Measurements from ENCODE around the gene OR52B2. TPM values are rescaled to one million over a fixed set of nuclear protein-coding genes. Genes with fewer than 3 reads are reported as not detected.

The OR52B2 gene
- polyA plus RNA-seq, 1 of the 3 experiments (the other 2 are of a cell fraction) = not detected

DNA sequence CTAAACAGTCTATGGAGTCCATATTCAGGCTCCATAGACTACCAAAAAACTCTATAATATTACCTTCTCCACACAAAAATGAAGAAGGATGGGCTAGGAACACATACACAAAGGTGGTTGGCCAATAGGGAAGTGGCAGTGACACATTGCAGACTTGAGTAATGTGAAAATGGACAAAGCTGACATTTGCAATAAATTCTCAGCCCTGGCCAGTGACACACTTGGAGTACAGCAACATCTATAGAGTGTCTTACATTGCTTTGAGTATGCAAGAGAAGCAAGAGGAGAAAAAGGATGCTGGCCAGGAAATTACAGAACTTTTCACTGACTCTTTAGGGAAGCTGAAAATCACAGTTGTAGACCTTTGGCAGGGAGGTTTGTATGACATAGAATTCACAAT is 21.6 kb upstream of the OR52B2 start:
- H3K4me2 ChIP-seq = no peak overlapping the region
- H3K27ac ChIP-seq (ENCODE audit: low read depth in 2 of 2, low read length in 1 of 2) = no peak overlapping the region
- H2AFZ ChIP-seq (ENCODE audit: low read depth) = no peak overlapping the region
- no peaks in the 10 kb centered on the region for H3K27me3 ChIP-seq (ENCODE audit: insufficient read depth)
- no peaks in the 10 kb centered on the region for H3F3A ChIP-seq (replicated peaks; ENCODE audit: insufficient read depth)
- no peaks in the 10 kb centered on the region for H3K9me2 ChIP-seq
- no peak overlapping the region for H3K9ac ChIP-seq
- POLR2A ChIA-PET = no interaction called here
- H3K4me3 ChIP-seq (ENCODE audit: low read depth in 2 of 2, low read length in 1 of 2) = no peak overlapping the region
- CTCF ChIA-PET = no interaction called here
- TF ChIP-seq GATA2 (CRISPR knock-in tag; IDR thresholded peaks at IDR 0.05) (no peak), JUND (IDR thresholded peaks at IDR 0.05) (no peak), FOXJ3 (CRISPR knock-in tag; IDR thresholded peaks at IDR 0.05) (no peak), RXRA (IDR thresholded peaks at IDR 0.05; ENCODE audit: borderline replicate concordance, low read depth) (no peak), SIN3A (IDR thresholded peaks at IDR 0.05; ENCODE audit: borderline replicate concordance, low read depth, low read length) (no peak), SMC3 (IDR thresholded peaks at IDR 0.05; ENCODE audit: low read depth, low read length) (no peak), FOSL2 (IDR thresholded peaks at IDR 0.05; ENCODE audit: borderline replicate concordance, low read depth) (no peak), MEF2A (IDR thresholded peaks at IDR 0.05; ENCODE audit: borderline replicate concordance, low read depth) (no peak), CHD2 (IDR thresholded peaks at IDR 0.05; ENCODE audit: low read length, partially characterized antibody) (no peak), PBX3 (IDR thresholded peaks at IDR 0.05) (no peak), GABPA (IDR thresholded peaks at IDR 0.05; ENCODE audit: low read depth) (no peak), ELF1 (IDR thresholded peaks at IDR 0.05) (no peak), YY1 (IDR thresholded peaks at IDR 0.05; ENCODE audit: low read depth) (no peak), IRF3 (IDR thresholded peaks at IDR 0.05; ENCODE audit: low read depth, low read length) (no peak), EP300 (IDR thresholded peaks at IDR 0.05; ENCODE audit: borderline replicate concordance in 1 of 2, low read depth in 1 of 2, low read length in 1 of 2) (no peak), POLR2AphosphoS5 (IDR thresholded peaks at IDR 0.05; ENCODE audit: low read depth, low read length) (no peak)
- TF ChIP-seq, protein P1, sequence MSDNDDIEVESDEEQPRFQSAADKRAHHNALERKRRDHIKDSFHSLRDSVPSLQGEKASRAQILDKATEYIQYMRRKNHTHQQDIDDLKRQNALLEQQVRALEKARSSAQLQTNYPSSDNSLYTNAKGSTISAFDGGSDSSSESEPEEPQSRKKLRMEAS (IDR thresholded peaks at IDR 0.05; ENCODE audit: low read depth) = no peak
- TF ChIP-seq, protein P2, sequence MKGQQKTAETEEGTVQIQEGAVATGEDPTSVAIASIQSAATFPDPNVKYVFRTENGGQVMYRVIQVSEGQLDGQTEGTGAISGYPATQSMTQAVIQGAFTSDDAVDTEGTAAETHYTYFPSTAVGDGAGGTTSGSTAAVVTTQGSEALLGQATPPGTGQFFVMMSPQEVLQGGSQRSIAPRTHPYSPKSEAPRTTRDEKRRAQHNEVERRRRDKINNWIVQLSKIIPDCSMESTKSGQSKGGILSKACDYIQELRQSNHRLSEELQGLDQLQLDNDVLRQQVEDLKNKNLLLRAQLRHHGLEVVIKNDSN (IDR thresholded peaks at IDR 0.05; ENCODE audit: borderline replicate concordance, low read depth) = no peak
- TF ChIP-seq, protein P3, sequence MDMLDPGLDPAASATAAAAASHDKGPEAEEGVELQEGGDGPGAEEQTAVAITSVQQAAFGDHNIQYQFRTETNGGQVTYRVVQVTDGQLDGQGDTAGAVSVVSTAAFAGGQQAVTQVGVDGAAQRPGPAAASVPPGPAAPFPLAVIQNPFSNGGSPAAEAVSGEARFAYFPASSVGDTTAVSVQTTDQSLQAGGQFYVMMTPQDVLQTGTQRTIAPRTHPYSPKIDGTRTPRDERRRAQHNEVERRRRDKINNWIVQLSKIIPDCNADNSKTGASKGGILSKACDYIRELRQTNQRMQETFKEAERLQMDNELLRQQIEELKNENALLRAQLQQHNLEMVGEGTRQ (IDR thresholded peaks at IDR 0.05; ENCODE audit: borderline replicate concordance, low read depth, low read length) = no peak
- no peaks in the 10 kb centered on the region for H3K36me3 ChIP-seq (replicated peaks in 1 of 2; ENCODE audit: control insufficient read depth in 1 of 2, insufficient read depth in 2 of 2, low read length in 1 of 2)
- no peaks in the 10 kb centered on the region for H3K4me1 ChIP-seq (ENCODE audit: control insufficient read depth in 1 of 2, insufficient read depth in 2 of 2, low read depth in 1 of 2, low read length in 1 of 2)
- no peaks in the 10 kb centered on the region for H3K79me2 ChIP-seq (ENCODE audit: insufficient read depth)
- no peaks in the 10 kb centered on the region for H4K20me1 ChIP-seq (ENCODE audit: insufficient read depth)
- no peaks in the 10 kb centered on the region for H3K9me3 ChIP-seq
- DNase-seq = no peak
